Stimulated activated CD8-positive, alpha-beta memory T cell treated with anti-CD3 and anti-CD28 coated beads, Interleukin-12 subunit alpha, Interleukin-12 subunit beta, amount 100 ng/mL, for 4 hours (primary cell): ENCODE data around the gene RNF19B.

Source experiments
- DNase-seq: peaks from one replicate; pipeline ENCODE4 v3.0.0-alpha.2; 2020; ENCODE audit warnings: low read depth

RNF19B gene

DNA sequence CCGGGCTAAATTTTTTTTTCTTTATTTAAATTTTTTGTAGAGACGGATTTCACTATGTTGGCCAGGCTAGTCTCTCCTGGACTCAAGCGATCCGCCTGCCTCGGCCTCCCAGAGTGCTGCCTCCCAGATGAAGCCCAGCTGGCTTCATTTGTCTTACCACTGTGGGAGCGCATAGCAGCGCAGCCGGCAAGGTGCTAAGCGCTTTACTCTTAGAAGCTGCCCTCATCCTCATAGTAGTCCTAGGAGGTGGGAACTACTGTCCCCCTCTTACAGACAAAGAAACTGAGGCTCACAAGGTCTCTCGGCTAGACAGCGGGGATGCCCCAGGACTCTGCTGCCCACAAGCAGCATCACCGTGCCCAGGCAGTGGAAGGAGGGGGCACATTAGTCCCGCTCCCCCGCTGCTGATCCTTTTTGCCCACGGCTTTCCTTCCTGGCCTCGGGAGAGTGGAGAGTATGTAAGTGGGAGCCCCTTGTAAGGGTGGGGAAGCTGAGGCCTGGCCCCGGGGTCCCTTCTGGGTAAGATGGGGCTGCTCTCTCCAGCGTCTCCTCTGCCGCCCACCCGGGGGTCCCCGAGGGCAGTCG lies 64.1 kb downstream of the RNF19B start:
- DNase-seq = no peak

GRCh38 chr1:32899586-32900296 lies 64.9 kb downstream of the RNF19B start:
- no peak for DNase-seq

DNA sequence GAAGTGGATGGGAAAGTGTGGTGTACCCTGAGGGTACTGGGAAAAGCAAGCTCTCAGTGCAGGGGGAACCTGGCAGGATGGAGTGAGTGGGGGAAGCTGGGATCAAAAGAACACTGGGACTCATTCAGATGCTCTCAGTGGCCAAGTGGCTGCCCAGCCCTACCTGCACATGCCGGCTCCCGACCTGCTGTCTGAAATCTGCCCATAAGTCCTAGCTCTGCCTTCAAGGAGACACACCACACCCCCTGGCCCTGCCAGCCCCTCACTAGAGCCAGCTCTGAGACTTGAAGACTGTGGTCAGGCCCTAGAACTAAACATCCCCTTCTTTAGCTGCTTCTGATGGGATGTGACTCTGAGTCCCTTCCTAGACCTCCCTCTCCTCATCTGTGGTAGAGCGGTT lies 65.7 kb downstream of the RNF19B start:
- DNase-seq = no peak

DNA sequence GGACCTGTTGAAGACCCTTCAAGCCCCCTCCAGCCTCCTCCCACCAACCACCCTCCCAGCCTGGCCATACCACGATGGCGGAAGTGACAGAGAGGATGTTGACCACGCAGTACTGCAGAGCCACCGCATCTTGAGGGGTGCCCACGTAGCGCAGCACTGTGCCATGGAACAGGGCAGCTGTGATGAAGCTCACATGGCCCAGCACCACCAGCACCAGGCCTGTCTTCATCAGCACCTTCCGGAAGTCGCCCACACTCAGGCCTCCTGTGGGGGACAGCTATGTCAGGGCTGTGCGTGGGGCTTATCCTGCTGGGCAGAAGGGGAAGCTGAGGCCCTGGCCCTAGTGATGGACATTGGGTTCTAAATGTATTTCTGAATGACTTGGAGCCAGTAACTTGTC lies 66.6 kb downstream of the RNF19B start:
- no peak for DNase-seq

GRCh38 chr1:32897082-32898049 lies 67.2 kb downstream of the RNF19B start:
- no peak for DNase-seq

DNA sequence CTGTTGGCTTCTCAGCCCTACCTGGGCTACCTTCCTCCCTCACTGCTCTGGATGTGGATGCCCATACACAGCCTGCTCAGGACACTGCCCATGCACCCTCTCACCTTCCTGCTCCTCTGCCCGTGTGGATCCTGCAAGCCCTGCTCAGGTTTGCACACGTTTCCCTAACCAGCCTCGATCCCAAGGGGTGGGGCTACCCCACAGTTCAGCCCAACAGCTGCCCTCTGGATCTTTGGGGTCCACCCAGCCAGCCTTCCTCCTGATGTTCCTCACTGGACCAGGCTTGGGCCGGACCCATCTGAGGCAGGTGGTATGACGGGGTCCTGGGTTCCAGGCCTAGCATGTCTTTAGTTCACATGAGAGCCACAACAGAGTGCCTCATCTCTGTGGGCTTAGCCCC lies 68.2 kb downstream of the RNF19B start:
- no peak for DNase-seq

DNA sequence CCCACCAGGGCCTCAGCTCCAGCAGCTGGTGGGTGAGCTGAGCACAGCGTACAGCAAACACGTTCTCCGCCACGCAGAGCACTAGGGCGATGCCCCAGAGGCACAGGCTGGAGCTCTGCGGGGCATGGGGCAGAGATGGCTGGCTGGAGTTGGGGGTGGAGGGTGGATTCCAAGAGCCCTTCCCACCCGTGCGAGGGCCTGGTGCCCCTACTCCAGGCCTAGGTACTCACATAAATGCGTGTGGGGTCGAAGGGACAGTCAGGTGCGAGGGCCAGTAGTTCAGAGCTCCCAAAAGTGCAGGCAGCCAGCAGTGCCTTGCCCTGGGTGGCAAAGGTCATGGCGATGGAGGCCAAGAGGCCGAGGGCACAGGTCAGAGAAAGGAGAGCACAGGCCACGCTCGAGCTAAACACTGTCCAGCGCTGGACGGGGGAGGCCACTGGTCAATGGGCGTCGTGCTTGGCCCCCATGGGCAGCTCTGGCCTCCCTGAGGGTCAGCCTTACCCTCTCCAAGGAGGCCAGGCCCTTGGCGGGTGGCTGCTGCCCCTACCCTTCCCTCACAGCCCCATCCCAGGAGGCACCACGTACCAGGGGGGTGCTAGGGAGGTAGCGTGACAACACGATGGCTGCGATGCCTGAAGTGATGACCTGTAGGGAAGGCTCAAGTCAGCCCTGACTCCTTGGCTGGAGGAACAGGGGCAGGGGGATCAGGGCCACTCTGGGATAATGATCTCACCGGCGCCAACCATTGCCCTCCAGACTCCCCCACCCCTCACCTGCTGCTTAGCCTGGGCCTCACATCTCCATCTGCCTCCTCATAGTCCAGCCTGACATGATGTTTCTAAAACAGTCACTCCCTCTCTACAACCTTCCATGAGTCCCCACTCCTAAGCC lies 69.0 kb downstream of the RNF19B start:
- DNase-seq = no peak

DNA sequence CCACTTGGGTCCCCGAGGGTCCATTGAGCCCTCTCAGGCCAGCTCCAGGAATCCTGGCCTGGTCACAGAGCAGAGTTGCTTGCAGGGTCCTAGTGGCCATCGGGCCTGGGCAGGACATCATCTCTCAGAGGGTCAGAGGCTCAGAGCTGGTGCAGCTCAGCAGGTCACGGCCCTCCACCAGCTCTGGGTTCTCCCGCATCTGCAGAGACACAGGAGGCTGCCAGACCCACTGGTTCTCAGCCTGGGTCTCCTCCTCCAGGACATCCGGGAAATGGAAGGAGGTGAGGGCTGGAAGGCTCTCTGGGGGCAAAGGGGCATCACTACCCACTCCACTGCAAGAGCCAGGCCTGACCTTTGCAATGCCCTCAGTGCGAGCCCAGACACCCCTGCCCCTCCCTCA lies 69.9 kb downstream of the RNF19B start:
- no peak for DNase-seq

DNA sequence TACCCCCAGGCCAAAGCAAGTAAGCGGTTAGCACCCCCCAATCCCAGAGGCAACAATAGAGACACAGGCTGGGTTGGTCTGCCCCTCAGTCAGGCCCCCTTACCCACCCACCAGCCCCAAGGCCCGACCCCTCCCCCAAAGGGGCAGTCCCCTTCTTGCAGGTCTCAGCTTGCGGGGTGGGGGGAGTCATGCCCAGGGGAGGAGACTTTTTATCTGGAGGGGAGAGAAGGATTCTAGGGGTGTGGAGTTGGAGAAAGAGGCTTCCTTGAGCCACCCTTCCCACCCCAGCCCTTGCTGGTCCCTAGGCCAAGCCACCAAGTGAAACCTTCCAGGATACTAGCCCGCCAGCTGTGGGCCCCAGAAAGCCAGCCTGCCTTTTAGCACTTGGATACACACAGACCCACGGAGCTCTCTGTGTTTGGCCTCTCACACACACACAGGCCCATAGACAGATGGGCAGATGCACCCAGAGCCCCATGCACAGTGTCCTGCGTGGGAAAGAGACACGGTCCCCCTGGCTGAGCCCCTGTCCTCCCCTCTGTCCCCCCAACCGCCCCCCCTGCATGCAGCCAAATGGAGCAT lies 70.5 kb downstream of the RNF19B start:
- no peak for DNase-seq

GRCh38 chr1:32893198-32894018 lies 71.2 kb downstream of the RNF19B start:
- DNase-seq = no peak

DNA sequence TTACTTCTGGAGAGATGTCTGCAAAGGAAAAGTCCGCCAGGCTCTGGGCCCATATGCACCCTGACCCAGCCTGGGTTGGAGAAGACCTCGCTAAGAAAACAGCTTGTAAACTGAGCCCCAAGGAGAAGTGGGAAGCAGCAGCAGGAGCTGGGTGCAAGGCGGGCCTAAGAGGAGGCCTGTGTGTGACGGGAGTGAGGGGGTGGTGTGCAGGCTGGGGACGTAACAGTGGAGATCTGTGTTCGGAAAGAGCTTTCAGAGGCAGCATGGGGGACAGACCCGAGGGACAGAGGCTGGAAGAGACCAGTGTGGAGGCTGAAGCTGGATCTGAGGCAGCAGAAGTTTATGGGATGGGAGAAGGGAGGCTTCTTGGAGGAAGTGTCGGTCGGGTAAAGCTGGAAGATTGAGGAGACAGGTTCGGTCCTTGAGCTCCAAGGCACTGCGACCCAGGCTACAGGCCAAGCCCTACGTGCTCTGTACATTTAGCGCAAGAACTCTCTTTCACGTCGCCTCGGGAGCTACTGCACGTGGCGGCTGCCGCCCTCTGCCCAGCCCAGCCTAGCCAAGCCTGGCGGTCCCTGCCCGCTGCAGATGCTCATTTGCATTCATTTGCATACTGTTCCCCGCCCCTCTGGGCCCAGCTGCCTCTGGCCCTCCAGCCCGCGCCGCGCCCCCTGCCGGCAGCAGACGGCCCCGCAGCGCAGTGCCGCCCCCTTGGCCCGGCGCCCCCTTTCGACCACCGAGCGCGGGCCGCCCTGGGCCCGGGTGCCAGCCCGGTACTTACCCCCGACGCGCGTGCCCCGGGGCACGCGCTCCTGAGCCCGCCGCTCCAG lies 72.0 kb downstream of the RNF19B start:
- DNase-seq = no peak

DNA sequence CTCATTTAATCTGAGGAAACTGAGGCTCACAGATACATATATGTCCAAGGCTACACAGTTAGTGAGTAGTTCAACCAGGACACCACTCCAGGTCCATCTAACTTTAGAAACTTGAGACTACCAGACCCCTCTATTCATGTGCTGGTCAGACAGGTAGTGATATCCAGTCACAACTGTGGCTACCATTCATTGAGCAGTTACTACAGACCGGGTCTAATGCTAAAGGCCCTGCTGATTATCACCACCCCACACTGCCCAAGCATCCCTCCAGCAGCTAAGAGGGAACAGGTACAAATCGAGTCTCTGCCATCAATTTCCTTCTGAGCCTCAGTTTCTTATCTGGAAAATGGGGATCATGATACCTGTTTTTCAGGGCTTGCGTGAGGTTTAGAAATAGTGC lies 73.0 kb downstream of the RNF19B start:
- no peak for DNase-seq

DNA sequence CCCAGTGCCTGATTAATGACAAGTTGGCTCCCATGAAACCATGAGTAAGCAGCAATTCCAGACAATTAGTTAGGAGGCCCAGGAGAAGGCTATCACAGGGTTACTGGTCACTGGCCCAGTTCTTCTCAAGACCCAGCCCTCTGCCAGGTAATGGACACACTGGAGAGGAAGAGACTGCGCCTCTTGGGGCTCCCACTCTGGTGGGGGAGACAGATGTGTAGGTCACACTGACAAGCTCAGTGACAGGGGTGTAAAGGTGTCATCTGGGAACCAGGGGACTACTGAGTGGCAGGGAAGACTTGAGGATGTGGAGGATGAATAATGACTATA lies 73.4 kb downstream of the RNF19B start:
- no peak for DNase-seq

DNA sequence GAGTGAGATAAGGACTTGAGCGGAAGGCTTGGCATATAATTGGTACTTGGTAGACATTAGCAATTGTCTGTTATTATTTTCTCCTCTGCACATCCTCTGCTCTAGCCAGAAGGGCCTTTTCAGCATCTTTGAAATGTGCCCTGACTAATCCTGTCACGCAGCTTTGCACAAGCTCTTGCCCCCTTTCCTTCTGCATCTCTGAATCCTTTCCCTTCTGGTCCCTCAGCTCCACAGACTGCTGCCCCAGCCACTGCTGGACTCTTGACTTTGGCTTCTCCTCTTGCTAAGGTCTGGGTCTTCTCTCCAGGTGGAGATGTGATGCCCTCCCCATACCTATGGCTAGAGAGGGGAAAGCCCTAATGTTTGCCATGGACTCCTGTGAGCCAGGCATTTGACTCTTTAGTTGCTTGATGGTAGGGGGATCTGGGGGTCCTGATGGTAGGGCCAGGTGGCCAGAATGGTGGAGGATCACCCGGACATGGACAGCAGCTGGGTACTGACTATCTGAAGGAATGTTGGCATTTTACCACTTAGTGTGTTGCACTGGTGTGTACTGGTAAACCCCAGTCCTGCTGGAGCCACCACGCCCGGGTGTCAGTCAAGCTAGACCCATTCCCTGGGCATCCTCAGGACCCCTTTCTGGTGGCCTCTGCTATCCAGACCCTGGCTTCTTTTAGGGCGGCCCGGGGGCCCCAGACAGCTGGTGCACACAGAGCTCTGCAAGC lies 73.9 kb downstream of the RNF19B start:
- DNase-seq = no peak

DNA sequence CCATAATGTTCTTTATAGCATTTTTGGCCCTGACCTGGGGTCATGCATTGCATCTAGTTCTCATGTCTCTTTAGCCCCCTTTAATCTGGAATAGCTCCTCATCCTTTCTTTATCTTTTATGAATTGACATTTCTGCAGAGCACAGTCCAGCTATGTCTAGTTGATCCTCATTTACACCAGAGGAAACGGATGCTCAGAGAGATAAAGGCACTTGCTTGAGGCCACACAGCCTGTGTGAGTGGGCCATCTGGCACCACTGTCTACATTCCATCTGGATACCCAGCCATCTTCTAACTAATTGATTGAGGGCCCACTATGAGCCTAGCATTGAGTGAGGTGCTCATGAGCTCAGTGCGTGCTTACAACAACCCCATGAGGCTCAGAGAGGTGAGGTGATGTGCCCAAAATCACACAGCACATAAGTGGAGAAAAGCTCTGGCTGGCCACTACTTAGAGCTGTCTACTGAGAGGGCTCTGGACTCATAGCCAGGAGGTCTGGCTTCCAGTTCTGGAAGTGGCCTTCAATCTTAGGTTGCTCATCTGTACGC lies 74.8 kb downstream of the RNF19B start:
- DNase-seq = no peak

DNA sequence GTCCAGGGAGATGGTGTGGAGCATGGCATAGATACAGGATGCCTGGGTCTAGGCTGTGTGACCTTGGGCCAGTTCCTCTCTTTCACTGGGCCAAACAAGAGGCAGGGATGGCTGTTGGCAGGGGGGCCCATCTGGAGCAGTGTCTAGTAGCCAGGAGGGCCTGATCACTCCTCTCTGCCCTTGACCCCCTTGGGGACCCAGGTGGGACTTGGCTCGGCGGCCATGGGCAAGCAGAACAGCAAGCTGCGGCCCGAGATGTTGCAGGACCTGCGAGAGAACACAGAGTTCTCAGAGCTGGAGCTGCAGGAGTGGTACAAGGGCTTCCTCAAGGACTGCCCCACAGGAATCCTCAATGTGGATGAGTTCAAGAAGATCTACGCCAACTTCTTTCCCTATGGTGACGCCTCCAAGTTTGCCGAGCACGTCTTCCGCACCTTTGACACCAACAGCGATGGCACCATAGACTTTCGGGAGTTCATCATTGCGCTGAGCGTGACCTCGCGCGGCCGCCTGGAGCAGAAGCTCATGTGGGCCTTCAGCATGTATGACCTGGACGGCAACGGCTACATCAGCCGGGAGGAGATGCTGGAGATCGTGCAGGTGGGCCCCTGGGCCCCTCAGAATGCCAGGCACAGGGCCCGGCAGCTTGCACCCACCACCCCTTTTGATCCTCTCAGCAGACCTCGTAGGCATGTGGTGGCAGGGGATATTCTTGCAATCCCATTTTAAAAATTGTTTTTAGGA lies 75.8 kb downstream of the RNF19B start:
- no peak for DNase-seq

DNA sequence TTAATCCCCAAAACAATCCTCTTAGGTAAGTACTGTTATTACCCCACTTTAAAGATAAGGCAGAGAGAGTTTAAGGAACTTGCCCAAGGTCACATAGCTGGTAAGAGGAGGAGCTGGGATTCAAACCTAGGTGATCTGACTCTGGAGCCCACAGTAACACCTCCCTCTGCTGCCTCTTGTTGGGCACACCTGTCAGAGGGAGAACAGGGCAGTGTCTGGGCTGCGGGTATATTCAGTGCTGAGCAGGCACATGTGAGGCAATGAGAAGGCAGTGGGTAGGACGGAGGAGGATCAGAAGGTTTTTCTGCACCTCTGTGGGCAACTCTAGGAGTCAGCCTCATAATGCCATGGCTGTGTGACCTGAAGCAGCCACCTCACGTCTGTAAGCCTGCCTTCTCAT lies 76.5 kb downstream of the RNF19B start:
- DNase-seq = no peak

DNA sequence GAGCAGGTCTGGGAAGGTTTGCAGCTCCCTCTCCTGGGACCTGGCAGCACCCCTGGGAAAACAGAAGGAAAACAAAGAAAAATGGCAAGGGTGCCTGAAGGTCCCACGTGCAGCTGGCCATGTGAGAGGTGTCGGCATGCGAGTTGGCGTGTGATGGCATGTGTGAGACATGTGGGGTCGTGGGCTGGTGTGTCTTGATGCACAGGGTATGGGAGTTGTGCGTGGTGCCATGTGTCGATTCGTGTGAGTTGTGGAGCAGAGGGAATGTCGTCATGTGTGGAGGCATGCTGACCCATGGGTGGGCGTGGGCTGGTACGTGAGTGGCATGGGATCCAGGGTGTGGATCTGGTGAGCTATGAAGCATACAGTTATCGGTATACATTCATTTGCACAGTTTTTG lies 77.0 kb downstream of the RNF19B start:
- DNase-seq = no peak
